GM21723 (cell line): ENCODE results near the gene PHF3.

Experiments
- ATAC-seq: cut with Tn5 transposase; IDR thresholded peaks from one replicate; pipeline ENCODE4 v1.9.1; 2021; ENCODE audit warnings: mild to moderate bottlenecking, moderate library complexity; ENCODE audit not compliant: unreplicated experiment

PHF3 gene, protein sequence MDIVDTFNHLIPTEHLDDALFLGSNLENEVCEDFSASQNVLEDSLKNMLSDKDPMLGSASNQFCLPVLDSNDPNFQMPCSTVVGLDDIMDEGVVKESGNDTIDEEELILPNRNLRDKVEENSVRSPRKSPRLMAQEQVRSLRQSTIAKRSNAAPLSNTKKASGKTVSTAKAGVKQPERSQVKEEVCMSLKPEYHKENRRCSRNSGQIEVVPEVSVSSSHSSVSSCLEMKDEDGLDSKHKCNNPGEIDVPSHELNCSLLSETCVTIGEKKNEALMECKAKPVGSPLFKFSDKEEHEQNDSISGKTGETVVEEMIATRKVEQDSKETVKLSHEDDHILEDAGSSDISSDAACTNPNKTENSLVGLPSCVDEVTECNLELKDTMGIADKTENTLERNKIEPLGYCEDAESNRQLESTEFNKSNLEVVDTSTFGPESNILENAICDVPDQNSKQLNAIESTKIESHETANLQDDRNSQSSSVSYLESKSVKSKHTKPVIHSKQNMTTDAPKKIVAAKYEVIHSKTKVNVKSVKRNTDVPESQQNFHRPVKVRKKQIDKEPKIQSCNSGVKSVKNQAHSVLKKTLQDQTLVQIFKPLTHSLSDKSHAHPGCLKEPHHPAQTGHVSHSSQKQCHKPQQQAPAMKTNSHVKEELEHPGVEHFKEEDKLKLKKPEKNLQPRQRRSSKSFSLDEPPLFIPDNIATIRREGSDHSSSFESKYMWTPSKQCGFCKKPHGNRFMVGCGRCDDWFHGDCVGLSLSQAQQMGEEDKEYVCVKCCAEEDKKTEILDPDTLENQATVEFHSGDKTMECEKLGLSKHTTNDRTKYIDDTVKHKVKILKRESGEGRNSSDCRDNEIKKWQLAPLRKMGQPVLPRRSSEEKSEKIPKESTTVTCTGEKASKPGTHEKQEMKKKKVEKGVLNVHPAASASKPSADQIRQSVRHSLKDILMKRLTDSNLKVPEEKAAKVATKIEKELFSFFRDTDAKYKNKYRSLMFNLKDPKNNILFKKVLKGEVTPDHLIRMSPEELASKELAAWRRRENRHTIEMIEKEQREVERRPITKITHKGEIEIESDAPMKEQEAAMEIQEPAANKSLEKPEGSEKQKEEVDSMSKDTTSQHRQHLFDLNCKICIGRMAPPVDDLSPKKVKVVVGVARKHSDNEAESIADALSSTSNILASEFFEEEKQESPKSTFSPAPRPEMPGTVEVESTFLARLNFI (N-terminal part only)

DNA sequence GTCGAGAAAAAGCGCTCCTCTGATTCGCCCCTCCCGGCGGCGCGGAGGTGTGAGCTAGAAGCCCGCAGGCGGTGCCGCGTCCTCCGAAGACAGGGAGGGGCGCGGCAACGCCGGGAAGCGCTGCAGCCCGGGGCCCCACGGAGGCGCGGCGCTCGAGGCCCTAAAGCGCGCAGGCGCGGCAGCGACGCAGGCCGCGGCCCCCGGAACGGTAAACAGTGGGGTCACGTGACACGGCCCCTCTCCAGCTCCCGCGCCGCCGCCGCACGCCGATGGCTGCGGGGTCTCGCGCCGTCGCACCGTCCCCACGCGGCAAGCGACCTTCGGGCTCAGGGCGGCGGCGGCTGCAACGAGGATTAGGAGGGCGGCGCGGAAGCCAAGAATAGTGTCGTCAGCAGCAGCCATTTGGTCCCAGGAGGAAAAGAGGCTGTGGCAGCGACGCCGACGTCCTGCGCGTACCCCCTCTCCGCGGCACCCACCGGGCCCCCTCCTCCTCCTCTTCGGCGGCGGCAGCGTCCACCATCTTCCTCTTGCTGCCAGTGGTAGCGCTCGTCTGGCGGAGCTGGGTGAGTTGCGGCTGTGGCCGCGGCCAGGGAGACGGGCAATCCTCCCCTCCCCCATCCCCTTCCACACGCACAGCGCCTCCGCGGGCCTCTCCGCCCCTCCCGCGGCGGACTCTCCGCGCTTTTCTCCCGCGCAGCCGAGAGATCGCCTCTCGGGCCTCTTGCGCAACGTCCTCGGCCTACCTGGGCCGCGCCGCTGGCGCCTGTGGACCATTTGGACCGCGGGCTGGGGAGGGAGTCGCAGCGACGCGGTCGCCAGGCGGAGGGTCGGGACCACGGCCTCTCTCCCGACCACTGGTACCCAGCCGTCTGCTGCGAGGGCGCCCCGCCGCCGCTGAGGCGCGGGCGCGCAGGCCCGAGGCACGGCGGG is at the start of gene PHF3:
PHF3 (plus strand) TSS at position 215 of the 930 bp plus-strand sequence. CDS start 10,750 bp downstream, outside the sequence.
- ATAC-seq, result peak; percentile 89

DNA sequence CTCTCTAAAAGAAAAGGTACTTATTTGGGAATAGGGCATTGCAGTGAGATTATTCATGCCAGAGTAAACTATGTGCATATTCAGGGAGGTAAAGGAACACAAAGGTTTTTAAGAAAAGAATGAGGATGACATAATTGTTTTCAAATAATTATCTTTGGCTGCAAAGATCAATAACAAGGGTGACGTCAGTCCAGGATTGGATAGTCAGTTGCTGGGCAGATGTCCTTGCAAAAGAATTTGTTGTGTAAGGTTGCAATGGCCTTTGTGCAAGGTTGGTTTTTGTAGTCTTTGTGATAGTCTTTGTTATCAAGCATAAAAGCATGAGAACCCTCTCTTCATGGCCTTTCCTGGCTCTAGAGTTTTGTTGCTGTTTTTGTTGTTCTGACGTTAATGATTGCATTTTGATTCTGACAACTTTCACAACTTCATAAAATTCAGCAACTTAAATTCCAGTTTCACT is 45.6 kb upstream of the PHF3 start:
- ATAC-seq, result no peak

DNA sequence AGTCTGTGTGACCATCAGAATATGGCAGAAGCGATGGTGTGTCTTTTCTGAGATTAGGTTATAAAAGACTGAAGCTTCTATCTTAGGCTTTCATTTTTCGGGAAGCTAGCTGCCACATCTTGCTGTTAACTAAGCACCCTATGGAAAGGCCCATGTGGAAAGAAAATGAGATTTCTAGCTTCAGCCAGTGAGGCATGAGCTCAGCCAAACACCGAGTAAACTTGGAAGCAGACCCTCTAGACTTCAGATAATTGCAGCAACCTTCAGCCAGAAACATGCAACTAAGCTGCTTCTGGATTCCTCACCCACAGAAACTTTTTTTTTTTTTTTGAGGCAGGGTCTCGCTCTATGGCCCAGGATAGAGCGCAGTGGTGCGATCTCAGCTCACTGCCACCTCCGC is 42.7 kb upstream of the PHF3 start:
- no peak for ATAC-seq

DNA sequence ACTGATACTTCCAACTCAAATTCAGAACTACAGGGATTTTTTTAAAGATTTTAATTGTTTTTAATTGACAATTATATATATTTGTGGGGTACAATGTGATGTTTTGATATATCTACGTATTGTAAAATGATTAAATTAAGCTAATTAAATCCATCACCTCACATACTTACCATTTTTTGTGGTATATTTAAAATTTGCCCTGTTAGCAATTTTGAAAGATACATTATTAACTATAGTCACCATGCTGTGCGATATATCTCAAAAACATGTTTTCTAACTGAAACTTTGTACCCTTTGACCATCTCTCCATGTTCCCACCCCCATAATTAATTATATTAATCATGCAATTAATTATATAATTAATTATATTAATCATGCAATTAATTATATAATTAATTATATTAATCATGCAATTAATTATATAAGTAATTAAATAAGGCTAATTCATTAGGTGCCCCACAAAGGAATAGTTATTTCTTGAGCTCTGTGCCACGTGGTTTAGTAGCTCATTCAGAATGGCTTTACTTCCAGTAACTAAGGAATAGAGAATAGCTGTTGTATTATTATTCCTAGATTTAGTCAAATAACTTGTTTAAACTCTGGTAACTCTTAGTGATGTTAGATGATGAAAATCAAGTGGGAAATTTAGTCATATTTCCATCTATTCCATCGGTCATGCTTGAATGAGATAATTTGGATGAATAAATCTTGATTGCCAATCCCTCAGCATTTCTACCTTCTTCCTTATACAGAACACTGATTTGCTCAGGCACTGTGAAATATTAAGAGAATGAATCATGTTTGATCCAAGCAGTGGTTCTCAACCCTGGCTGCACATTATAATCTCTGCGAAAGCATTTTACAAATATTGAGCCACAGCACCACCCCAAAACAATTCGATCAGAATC is 38.2 kb upstream of the PHF3 start:
- no peak for ATAC-seq

DNA sequence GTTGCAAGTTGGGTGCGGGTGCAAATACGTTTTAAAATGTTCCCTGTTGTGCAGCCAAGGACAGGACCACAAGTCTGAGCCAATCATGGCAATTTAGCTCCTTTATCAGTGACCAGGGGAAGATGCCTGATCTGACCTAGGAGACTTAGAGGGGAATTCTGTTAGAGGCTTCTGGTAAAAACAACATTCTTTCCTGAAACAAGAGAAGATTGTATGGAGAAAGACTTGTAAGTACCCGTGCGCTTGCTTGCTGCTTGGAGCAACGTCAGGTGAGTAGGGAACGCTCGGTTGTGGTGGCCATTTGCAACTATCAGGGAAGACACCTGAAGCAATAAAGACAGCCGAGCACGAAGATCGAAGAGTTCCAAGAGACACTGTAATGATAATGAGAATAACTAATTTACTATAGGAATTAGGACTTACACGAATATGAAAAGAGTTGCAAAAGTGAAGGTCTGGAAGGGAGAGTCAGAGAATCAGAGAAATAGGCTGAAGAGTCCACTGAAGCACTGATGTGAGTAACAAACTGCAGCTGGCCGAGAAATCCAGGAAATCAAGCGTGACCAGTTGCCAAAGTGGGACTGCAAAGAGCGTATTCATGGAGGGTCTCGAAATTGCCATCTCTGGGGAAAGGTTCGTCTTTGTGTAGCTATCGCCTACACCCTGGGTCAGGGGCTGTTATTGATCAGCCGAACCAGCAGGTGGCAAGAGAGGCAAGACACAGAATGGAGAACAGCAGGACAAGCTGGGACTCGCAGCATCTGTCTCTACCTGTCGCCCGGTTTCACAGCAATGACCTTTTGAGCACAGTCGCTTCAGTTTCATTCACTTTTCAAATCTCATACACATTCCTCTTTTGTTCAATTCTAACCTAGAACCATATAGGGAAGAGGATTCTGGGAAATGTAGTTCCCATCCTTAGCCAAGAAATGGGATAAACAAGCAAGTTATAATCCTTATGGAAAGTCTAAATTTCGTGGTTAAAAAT is 37.3 kb upstream of the PHF3 start:
- ATAC-seq, result peak; percentile 99

DNA sequence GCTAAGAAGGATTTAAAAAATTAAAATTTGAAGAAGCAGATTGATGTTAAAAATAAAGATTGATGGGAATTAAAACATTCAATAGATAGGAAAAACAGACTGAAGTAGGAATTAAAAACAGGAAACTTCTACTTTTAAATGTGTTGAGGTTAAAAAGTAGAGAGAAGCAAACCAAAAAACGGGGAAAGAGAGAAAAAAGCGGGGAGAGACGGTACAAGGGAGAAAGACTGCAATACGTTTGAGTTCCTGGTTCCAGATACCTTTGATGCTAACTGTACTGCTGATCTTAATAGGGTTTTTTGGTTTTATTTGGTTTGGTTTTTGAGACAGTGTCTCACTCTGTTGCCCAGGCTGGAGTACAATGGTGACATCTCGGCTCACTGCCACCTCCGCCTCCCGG is 36.4 kb upstream of the PHF3 start:
- ATAC-seq, result no peak

DNA sequence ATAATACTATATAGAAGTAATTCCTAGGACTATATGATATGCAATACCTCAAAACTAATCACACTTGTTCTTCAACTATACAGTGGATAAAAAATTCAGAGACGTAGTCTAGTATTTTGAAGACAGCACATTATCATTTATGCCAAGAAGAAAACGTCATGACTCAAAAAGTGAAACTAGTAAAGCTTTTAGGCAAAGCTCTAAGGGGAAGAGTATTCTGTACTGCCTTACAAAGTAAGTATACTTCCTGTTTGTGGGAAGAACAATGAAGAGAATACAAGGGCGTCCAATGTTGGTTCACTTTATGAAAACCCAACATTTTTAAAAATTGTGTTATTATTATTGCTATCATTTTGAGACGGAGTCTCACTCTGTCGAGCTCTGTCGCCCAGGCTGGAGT is 35.5 kb upstream of the PHF3 start:
- no peak for ATAC-seq

DNA sequence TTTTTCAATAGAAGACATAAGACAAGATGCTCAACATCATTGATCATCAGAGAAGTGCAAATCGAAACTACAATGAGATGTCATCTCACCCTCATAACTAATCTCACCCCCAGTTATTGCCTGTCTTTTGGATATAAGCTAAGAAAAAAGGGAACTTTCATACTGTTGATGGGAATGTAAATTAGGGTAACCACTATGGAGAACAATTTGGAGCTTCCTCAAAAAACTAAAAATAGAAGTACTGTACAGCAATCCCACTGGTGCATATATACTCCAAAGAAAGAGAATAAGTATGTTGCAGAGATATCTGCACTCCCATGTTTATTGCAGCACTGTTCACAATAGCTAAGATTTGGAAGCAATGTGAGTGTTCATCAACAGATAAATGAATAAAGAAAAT is 26.4 kb upstream of the PHF3 start:
- ATAC-seq, result no peak

DNA sequence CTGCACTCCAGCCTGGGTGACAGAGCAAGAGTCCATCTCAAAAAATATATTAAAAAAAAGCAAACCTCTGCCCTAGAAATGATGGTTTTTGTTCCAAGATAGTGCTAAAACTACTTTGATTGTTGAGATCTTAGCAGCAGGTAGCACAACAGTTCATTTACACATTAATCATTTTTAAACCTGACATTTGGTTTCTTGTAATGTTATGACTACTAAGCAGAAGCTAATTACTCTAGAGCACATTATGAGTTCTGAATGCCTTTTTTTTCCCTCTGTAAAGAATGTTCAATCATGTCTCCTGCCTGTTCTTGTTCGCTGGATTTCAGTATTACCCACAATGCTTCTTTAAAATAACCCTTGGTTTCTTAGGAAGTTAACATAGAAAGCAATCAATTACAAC is 24.7 kb upstream of the PHF3 start:
- ATAC-seq, result no peak

DNA sequence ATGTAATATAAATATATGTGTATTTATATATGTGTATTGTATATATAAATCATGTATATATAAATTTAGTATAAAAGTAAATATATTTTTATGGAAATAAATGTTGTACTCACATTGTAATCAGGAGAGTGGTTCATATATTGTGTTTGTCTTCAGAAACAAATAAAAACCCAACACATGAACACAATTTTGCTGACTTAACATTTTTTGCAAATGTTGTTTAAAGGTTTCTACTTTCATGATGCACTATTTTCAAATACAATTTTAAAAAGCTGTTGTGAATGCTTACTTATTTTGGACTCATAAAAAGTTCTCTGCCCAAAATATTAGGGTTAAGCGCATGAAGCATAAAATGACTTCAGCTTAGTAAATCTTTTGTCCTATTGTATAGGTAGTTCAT is 24.0 kb upstream of the PHF3 start:
- ATAC-seq, result no peak

DNA sequence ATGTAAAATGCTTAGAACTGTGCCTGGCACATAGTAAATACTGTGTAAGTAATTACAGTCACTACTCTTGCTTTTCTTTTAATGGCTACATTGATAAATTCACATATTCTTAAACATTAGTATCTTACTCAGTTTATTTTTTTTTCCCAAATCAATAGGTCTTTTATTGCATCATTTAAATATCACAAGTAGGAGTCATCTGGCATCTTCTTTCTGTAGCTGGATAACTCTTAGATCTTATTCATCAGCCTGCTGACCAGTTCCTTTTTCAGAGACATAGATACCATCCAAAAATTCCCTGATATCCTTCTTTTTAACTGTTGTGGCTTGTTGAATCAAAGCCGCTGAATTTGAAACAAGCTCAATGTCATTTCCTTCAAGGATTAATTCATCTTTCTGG is 20.0 kb upstream of the PHF3 start:
- ATAC-seq, result no peak

DNA sequence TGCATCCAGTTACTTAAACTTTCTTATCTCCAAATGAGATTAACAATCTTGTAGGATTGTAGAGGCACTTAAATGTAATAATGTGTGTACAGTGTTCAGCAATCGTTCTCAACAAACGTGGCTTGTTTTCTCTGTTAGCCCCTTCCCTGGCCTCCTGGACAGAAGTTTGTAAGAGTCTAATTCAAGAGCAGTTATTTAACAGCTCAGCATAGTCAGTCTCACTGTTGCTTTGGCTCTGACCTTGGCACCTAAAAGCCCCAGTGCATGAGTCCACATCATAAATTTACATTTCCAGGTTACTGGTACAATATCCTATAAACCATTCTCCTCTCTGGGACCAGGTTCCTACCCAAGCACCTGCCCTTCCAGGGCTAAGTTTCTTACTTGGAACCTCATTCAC is 11.5 kb upstream of the PHF3 start:
- no peak for ATAC-seq

DNA sequence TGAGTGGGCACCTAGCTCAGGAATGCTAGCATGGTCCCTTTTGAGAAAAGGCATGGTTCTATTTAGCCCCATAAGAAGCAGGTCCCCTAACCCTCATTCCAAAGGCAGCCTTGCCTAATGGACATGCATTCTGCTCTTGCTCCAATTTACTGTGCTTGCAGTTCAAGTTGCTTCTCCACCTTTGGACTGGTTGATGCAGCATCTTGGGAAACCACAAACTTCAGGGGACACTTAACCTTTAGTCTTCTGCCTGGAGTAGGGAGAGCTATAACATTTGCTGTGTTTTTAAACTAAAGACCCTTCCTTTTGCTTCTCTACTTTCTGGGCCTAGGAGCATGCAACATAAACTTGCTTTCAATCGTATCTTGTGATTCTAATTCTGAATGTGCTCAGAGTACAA is 5.1 kb upstream of the PHF3 start:
- no peak for ATAC-seq

DNA sequence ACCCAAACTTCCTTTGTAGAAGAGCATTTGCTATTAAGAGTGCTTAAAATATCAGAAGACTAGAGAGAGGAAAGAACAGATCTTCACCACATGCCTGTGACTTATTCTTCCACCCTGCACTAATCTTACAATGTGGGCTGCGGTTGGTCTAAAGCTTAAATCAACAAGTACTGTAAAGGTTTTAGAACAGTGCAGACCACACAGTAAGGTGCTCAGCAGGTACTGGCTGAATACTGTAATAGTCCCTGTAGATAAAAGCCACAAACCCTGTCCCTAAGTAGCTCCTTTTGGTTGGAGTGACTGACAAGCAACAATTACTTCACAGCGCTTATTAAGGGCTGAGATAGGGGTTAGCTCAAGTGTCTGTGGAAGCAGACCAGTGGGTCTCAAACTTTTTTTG is 972 bp upstream of the PHF3 start:
- ATAC-seq, result no peak

DNA sequence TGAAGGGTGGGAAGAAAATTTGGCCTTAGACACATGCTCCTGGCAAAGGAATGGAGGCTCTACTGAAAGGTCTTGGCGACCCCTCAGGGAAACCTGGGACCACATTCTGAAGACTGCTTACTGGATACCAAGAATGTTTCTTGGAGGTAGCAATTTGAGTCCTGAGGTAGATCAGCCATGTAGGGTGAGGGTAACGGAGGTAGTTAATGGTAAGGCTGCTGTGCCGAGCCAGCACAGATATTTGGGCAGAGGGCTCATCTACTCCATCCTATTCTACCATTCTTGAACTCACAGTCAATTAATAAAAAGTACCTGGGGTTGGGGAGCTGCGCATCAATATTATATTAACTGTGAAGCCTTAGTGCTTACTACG is 401 bp upstream of the PHF3 start:
- ATAC-seq, result peak; percentile 31

DNA sequence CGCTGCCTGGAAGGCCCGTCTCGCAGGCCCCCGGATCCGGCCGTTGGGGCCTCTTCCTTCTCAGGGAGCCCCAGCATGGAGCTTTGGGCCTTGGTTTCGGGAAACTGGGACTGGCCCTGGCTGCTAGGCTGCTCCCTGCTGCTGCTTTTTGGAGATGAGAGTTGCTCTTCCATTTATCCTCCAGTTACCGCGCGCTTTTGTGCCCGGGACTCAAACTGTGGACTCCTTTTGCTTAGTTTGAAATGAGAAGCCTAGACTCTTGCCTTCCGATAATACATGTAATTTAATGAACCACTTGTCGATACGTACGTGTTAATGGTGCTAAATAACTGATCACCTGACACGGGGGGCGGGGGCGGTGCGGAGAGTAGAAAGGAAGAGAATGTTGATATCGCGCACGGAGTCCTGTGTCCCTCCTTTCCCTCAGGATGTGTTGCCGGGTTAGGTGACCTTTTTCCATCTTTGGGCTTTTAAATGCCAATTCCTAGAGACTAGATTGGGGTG is 968 bp downstream of the PHF3 start:
- ATAC-seq, result peak; percentile 16

DNA sequence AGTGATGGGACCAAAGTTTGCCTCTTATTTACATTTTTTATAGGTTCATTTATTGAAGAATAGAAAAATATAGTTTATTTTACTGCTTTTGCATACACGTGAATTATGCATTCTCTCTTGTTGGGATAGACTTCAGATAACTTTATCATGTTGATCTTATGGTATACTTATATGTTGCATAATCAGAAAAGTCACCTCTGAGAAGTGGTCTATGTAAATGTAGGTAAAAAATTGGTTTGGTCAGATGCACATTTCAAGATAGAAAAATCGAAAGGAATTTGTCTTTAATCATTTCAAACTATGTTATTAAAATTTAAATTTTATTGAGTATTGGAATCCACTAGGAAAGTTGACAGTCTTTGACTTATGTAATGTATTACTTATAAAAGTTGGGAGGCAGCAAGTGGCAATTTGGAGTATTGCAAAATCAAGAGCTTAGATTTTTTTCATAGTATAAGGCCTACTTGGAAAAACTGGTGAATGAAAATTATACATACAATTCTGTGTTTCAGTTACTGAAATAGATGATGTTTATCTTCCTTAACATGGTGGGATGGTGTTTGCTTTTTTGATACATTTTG is 2.4 kb downstream of the PHF3 start:
- ATAC-seq, result no peak
